HG03469 (cell line): ENCODE data around the gene NKAIN4.
"Not testable (repeated sequence)": the region's sequence is repeated elsewhere in the genome, so short reads cannot be mapped to it uniquely, and the experiment has no call there.

ENCODE experiments used
- ATAC-seq: cut with Tn5 transposase; IDR thresholded peaks from one replicate; pipeline ENCODE4 v1.9.1; 2021; ENCODE audit warnings: mild to moderate bottlenecking, moderate library complexity, moderate number of reproducible peaks; ENCODE audit not compliant: unreplicated experiment

NKAIN4 gene

DNA sequence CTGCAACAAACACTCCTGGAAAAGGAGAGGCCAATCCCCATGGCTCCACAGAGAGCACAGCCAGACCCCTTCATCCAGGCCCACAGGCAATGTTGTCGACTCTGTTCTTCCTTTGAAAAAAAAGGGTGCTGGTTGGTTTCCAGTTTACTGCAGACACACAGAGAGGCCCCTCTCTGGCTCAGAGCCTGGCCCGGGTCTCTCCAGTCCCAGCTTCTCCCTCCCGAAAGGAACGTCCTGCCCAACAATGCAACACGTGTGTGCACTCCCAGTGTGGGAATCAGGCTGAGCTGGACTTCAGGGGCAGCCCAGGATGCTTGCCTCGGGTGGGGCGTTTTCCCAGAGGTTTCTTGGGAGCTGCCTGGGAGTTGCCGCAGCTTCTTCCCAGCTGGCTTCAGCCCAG lies 4.5 kb upstream of the NKAIN4 start:
- no peak for ATAC-seq

DNA sequence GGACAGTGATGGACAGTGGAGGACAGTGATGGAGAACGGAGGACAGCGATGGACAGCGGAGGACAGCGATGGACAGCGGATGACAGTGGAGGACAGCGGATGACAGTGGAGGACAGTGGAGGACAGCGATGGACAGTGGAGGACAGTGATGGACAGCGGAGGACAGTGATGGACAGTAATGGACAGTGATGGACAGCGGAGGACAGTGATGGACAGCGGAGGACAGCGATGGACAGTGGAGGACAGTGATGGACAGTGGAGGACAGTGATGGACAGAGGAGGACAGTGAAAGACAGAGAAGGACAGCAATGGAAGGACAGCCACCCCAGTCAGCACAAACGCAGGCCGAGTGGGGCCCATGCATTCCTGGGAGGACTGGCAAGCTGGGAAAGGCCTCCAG lies 3.4 kb upstream of the NKAIN4 start:
- ATAC-seq, result no peak

DNA sequence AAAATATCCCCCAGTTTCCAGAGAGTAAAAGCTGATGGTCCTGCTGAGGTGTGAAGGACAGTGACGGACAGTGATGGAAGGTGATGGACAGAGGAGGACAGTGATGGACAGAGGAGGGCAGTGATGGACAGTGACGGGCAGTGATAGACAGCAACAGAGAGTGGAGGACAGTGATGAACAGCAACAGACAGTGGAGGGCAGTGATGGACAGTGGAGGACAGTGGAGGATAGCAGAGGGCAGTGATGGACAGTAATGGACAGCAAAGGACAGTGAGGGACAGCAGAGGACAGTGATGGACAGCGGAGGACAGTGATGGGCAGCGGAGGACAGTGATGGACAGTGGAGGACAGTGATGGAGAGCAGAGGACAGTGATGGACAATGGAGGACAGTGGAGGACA lies 2.7 kb upstream of the NKAIN4 start:
- no peak for ATAC-seq

DNA sequence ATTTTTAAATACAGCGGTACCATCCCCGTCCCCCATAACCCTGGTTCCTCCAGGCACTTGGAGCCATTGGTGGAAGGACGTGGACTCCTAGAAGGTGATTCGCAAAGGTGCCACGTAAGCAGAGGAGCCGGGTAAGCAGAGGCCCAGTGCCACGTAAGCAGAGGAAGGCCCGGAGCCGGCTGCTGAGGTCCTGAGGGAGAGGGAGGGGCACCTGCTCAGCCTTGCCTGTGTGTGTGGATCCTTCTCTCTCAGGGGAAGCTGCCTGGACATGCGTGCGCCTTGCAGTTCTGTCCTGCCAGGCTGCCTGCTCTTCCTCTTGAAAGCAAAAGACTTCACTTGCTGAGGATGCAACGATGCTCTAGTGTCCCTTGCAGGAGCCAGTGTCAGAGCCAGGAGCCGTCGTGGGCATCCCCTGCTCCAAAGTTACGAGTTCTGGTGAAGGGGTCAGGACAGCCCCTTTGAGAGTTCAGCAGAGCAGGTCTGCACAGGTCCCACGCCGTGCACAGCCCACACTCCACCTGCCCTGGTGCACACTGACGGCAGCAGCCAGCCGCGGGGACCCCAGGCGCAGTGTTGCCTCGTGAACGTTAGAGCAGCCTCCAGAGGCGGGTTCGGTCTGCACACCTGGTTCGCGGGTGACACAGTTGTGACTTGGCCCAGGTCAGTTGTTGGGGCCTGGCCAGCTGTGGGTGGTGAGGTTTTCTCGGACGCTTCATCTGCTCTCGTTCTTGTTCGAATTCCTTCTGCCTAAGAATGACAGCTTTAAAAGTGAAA lies 1.9 kb upstream of the NKAIN4 start:
- no peak for ATAC-seq

DNA sequence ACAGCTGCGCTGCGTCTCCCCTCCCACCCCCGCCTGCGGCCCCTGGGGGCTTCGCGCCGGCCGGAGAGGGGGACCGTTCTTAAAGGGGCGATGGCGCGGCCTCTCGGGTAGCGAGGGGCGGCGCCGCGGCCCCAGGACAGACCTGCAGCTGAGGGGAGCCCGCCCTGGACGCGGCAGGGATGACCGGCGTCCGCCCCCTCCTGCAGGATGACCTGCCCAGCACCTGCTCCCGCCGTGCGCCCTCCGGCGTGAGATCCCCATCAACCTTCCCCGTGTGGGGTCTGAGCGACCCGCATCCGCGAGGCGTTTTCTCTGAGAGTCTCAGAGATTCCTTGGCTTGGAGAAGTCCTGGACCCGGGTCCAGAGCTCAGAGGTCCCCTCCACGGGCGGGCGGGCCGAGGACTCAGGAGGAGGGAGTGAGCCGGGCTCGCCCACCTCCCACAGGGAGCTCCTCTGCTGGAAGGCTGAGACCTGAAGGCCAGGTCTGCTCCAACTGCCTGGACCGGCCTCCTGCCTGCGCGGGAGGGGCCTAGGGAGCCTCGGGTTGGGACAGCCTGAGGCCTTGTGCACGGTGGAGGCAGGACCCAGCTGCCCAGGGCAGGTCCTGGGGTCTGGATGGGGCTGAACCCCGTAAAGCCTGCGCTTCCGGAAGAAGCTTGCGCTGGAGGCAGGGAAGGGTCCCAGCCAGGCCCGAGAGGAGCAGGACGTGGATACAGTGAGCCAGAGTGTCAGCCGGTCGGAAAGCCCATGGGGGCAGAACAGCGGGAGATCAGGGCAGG lies 532 bp upstream of the NKAIN4 start:
- no peak for ATAC-seq

DNA sequence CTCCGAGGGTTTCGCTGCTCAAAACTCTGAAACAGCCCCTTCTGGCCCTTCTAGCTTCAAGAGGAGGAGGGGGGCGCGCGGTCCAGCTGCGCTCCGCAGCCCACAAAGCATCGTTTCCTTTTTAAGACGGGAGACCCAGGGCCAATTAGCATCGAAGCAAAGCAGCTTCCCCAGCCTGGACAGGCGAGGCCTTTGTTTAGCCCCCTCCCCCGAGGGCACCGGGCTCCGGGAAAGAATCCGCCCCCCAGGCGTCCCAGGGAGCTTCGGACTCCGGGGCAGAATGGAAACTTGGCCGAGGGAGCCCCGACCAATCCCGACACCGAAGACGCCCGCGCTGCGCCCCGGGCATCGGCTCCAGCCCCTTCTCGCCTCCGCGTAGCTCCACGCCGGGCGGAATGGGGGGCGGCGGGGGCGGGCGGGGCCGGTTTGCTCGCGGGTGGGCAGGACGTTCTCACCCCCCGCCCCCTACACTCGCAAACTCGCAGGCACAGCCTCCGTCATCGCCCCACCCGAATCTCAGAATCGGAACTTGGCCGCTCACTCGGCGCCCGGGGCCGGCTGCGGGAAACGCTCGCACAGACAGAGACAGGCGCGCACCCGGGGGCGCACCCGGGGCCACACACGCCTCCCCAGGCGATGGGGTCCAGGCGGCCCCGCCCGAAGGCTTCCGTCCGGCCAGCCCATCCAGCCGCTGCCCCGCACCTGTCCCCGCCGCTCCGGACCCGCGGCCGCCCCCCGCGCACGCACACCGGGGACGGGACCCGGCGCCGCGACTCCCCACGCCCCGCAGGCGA lies 628 bp downstream of the NKAIN4 start:
- no peak for ATAC-seq

DNA sequence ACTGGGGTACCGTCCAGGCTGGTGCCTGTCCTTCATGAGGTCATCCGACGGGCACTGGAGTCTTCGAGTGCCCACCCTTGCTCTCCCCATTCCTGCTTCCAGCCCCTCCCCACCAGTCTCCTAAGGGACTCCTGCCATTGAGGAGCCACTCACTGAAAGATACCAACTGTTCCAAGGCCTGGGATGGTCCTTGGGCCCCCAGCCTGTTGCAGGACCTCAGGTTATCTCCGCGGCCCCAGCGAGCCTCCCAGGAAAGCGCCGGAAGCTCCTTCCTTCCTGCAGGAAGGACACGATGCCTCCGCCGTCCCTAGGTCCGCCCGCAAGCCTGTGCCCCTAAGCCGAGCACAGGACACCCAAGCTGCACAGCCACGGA lies 1.2 kb downstream of the NKAIN4 start:
- no peak for ATAC-seq

DNA sequence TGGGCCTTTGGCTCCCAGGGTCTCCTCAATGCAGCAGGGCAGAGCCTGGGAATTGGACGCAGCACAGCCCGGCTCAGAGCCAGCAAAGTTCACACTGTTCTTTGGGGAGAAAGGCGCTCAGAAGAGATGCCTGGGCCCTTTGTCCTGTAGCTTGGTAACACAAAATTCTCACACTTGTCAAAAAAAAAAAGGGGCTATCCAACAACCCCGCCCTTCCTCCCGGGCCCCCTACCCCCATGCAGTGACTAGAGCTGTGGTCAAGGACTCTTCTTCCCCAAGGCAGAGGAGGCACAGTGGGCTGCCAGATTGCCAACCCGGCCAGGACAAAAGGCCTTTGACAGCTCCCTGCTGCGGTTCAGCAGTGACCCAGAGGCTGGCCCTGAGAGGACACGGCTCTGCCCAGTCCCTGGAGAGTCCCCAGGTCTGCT lies 2.0 kb downstream of the NKAIN4 start:
- ATAC-seq, result no peak

DNA sequence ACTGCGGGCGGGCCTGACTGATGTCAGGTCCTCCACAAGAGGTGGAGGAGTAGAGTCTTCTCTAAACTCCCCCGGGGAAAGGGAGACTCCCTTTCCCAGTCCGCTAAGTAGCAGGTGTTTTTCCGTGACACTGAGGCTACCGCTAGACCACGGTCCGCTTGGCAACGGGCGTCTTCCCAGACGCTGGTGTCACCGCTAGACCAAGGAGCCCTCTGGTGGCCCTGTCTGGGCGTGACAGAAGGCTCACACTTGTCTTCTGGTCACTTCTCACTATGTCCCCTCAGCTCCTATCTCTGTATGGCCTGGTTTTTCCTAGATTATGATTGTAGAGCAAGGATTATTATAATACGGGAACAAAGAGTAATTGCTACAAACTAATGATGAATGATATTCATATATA lies 2.9 kb downstream of the NKAIN4 start:
- not testable (repeated sequence) for ATAC-seq

DNA sequence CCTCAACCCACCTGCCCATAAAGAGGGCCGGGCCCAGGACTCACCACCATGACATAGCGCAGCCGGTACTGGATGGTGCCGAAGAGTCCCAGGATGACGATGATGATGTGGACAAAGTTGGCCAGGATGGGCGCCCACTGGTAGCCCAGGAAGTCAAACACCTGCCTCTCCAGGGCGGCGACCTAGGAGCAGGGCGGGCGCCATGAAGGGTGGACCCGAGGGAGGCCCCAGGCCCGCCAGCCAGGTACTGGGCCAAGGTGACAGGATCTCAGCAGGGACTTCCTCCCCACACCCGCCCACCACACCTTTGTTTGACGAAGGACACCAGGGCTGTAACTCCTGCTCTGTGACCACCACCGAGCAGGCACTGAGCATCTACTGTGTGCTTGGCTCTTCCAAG lies 4.4 kb downstream of the NKAIN4 start:
- ATAC-seq, result no peak

DNA sequence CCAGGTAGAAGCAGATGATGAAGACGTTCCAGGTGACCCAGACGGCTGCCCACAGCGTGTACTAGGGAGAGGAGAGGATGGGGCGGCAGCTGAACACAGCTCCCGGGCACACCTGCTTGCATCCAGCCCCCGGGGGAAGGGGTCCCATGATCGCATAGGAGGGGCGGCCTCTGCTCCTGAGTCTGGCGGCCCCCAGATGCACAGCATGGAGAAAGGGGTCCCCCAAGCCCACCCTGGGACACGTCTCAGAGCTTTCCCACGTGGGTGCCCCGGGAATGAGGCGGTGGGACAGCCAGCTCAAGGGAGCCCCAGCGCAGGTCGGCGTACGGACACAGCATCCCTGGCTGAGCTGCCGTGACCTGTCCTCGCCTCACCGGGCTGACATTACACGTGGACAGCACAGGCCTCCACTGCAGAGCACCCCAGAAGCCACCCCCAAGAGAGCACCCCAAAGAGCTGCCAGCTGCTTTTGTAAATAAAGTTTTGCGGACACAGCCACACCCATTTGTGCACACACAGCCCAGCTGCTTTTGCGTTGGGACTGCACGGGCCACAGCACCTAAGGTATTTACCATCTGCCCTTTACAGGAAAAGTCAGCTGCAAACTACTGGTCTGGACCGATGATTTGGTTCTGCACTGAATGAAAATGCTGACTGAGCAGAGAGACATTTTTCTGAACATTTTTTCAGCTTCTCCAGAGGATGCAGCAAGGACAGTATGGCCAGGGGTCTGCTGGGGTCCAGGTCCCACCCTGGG lies 5.2 kb downstream of the NKAIN4 start:
- ATAC-seq, result no peak

DNA sequence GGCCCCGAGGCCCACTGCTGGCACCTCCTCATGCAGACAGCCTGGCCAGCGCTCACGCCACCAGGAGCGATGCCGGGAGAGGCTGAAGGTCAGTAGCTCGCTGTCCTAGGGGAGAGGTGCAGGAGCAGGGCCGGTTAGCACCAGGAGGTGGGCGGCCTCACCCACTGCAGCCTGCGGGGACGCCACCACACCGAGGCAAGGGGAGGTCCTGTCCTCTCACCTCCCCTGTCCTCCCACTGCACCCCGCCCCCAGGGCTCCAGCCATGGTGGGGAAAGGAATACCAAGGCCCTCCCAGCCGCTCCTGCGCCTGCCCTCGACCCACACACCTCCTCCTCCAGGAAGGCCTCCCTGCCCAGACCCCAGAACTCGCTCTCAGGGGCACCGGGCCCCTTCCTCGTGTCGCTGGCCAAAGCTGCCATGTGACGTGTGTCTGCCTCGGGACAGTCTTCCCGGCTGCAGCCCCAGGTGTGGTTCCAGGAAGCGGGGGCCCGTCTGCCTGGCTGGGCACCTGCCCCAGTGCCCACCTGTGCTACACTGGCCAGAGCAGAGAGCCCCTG lies 6.5 kb downstream of the NKAIN4 start:
- no peak for ATAC-seq

DNA sequence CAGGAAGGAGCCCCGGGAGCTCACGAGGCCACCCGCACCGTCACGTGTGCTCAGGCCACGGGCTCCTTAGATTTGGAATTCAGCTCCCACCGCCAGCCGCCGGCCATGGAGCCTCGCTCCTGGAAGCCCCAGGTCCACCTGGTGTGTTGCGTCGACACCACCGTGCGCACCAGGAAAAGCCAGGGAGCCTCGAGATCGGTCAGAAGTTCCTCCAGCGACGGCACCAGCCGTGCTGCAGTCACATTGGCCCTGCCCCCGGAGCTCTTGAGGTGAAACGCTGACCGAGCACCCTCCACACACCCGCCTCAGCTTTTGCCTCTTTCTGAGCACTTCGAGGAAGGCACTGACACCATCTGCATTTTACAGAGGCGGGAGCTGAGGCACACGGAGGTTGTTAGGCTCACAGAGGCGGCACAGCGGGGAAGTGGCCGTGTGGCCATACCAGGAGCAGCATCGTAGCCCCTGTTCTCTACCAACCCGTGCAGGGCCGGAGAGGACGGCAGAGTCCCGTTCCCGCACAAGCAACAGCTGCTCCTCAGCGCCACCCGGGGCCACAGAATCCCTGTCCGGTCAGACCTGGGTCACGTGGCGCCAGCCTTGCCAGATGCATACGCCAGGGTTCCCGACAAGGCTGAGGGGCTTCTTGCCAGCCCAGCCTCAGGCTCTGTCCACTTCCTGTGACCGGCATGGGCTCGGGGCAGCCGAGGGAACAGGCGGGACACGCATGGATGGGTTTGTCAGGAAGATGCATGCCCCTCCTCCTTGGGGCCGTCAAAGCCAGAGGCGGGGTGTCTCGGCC lies 7.6 kb downstream of the NKAIN4 start:
- ATAC-seq, result no peak

DNA sequence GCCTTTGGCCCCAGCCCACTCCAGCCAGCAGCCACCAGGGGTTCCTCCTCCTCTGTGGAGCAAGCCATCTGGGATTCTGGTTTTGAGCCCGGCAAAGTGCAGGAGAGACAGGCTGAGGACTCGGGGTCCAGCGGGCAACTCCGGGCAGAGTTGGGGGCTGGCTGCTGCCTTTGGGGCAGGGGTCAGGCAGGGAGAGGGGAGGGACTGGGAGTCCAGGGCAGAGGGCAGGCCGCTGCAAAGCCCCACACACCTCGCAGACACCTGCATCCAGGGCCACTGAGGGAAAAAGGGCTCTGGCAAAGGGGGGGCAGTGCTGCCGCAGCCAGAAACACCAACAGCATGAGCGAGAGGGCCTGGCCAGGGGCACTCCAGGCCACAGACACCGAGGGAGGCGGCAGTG lies 9.8 kb downstream of the NKAIN4 start:
- no peak for ATAC-seq

DNA sequence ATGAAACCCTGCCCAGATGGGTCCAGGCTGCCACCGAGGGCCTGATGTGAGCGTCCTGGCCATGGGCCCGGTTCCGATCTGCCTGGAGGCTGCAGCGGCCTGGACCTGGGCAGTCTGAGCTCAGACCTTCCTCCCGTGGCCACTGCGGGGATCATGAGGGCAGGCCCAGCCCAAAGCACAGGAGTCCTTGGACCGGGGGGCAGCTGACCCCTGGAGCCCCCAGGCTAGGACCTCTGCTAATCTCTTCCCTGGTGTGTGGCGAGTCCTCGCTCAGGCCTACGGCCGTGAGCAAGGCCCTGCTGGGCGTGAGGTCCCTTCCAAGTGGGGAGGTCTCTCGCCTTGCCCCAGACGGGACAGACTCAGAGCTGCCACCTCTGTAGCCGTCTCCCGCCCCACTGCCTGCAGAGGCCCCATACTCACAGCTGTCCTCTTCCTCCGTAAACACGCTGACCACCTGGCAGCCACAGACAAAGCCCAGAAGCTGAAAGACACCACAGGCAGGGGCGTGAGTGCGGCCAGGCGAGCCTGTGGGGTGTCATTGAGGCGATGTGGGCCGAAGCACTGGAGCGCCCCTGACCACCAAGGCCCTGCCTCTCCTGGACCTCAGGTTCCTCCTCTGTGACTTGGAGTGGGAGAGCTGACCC lies 10.5 kb downstream of the NKAIN4 start:
- ATAC-seq, result no peak

DNA sequence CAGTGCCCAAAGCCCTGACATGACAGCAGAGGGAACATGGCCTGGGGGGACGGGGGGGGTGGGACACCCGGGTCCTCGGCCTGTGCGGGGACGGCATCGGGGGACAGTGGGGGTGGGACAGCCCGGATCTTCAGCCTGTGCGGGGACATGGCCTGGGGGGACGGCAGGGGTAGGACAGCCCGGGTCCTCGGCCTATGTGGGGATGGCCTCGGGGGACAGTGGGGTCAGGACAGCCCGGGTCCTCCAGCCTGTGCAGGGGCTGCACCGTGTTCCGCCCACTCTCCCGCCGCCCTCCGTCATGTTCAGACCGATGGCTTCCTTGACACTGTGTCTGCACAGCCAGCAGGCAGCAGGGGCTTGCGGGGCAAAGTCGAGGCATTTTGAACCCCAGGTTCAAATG lies 11.5 kb downstream of the NKAIN4 start:
- no peak for ATAC-seq

DNA sequence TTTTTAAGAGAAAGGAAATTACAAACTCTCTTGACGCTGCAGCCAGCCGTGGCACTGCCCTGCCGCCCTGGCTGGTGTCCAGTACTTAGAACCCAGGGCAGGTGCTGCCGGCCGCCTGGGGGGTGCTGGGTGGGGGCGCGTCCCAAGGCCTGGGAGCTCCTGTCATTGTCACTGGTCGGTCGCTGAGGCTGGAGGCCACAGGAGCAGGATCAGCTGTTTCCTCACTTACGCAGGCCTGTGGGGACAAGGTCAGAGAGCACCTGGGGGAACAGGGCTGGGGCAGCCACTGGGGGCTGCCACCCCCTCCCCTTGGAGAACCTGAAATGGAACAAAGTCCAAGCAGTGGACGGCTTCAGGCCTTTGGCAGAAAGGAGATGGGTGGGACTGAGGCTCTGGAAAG lies 13.0 kb downstream of the NKAIN4 start:
- no peak for ATAC-seq

DNA sequence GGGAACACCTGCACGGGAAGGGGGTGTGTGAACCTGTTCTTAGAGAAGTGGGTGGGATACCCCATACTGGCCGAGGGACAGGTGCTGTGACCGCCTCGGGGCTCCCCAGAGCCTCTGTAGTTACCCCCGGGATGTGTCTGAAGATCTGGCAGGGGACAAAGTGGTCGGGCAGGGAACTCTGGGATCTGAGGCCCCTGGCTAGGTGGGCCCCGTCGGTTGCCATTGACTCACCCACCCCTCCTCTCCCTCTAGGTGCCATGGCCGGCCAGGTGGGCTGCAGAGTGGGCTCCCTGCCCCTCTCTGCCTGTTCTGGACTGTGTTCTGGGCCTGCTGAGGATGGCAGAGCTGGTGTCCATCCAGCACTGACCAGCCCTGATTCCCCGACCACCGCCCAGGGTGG lies 14.3 kb downstream of the NKAIN4 start:
- no peak for ATAC-seq

DNA sequence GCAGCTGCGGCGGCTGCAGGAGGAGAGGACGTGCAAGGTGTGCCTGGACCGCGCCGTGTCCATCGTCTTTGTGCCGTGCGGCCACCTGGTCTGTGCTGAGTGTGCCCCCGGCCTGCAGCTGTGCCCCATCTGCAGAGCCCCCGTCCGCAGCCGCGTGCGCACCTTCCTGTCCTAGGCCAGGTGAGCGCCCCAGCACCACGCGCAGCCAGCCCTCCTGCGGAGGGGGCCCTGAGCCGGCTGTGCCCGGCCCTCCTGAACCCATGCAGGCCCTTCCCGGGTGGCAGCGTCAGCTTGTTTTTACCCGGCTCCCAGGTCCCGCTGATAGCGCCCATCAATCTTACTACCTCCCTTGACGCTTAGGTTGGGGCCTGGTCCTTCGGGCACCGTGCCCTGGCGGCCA lies 14.8 kb downstream of the NKAIN4 start:
- no peak for ATAC-seq
